Thyroid gland (tissue), 4 donors: ENCODE measurements around the gene CLCF1.

Experiments
- CTCF ChIP-seq, 6 experiments: fragments of 200-600 bp in 3 of 6; fragments of 450-650 bp in 3 of 6; sonication (generic) in 3 of 6; IDR thresholded peaks; one replicate each; pipeline ENCODE4 v1.5.1; 2016 to 2019; ENCODE audit warnings: antibody characterized with exemption in 6 of 6, mild to moderate bottlenecking in 2 of 6, inconsistent platforms in 1 of 6, moderate library complexity in 1 of 6
- POLR2A ChIP-seq, 2 donors: fragments of 450-650 bp; IDR thresholded peaks; one replicate each; pipeline ENCODE4 v1.6.1; 2017; ENCODE audit warnings: antibody characterized with exemption in 2 of 2, mild to moderate bottlenecking in 2 of 2, moderate library complexity in 1 of 2

GRCh38 chr11:67409261-67409666 is 35.9 kb upstream of the CLCF1 start:
- TF ChIP-seq CTCF (IDR thresholded peaks at IDR 0.05) (no peak), POLR2A (IDR thresholded peaks at IDR 0.05) (no peak)
